Lung (tissue), 12 donors: ENCODE data around the gene GADD45B. TPM values are rescaled to one million over a fixed set of nuclear protein-coding genes. Genes with fewer than 3 reads are reported as not detected.

Experiments
- ATAC-seq: fragments of 200-7000 bp; cut with Tn5 transposase; one replicate; pipeline ENCODE4 v1.9.1; 2020; ENCODE audit warnings: moderate number of reproducible peaks; ENCODE audit not compliant: insufficient read depth, low FRiP score
- DNase-seq, 3 donors: peaks; one replicate each; pipeline ENCODE4 v3.0.0-alpha.2; 2013 to 2017
- H3K27ac ChIP-seq, 2 donors: one replicate each; pipeline ENCODE4 v1.5.1; 2013; ENCODE audit warnings: mild to moderate bottlenecking in 2 of 2, moderate library complexity in 2 of 2, control low read depth in 1 of 2, inconsistent platforms in 1 of 2, low read depth in 1 of 2, low read length in 1 of 2
- H3K27me3 ChIP-seq, 3 donors: one replicate each; pipeline ENCODE4 v1.5.1; 2013; ENCODE audit warnings: low read length in 2 of 3; ENCODE audit not compliant: control insufficient read depth in 3 of 3, insufficient read depth in 3 of 3
- H3K36me3 ChIP-seq, 4 donors: one replicate each; pipeline ENCODE4 v1.5.1; 2013; ENCODE audit warnings: low read length in 4 of 4, mild to moderate bottlenecking in 1 of 4, moderate library complexity in 1 of 4; ENCODE audit not compliant: control insufficient read depth in 4 of 4, insufficient read depth in 4 of 4
- H3K4me1 ChIP-seq, 5 donors: one replicate each; pipeline ENCODE4 v1.5.1; 2013; ENCODE audit warnings: low read length in 5 of 5, mild to moderate bottlenecking in 2 of 5, moderate library complexity in 1 of 5; ENCODE audit not compliant: control insufficient read depth in 5 of 5, insufficient read depth in 5 of 5
- H3K4me3 ChIP-seq: one replicate; pipeline ENCODE4 v1.5.1; 2013; ENCODE audit warnings: mild to moderate bottlenecking, control low read depth, moderate library complexity
- H3K9ac ChIP-seq, 2 donors: one replicate each; pipeline ENCODE4 v1.5.1; 2013; ENCODE audit warnings: low read length in 2 of 2, control low read depth in 1 of 2; ENCODE audit not compliant: insufficient read depth in 1 of 2
- H3K9me3 ChIP-seq, 4 donors: one replicate each; pipeline ENCODE4 v1.5.1; 2013; ENCODE audit warnings: low read length in 3 of 4, mild to moderate bottlenecking in 1 of 4, moderate library complexity in 1 of 4; ENCODE audit not compliant: control insufficient read depth in 4 of 4, insufficient read depth in 3 of 4
- CTCF ChIP-seq: IDR thresholded peaks from 2 replicates; pipeline ENCODE4 v1.5.1; 2012; ENCODE audit warnings: mild to moderate bottlenecking; ENCODE audit errors: control extremely low read depth, extremely low read depth
- WGBS, 2 donors: extraction: QIAGEN DNeasy Blood & Tissue Kit; methylation state at CpG; one replicate each; pipeline ENCODE4 v1.1.7; 2013; 5-methylcytosine and 5-hydroxymethylcytosine counted together
- polyA plus RNA-seq, 2 donors: library from polyadenylated mRNA; stranded (reverse); fragments of 200-250 nt; gene quantifications; one replicate each; pipeline ENCODE4 v1.2.1, GENCODE V29; 2013
- total RNA-seq, 2 donors: library from RNA; depleted of rRNA in 1 of 2; stranded (reverse); fragments of >200 nt in 1 of 2; gene quantifications; one replicate each; pipeline ENCODE4 v1.2.1, GENCODE V29; 2014 to 2021
- donor health status: control.
- donor health status: control.
- donor health status: Bipolar disorder and iron deficiency.
- donor health status: healthy.
- donor health status: DM: yes; HTN: yes; CAD: no.

The GADD45B gene
- total and polyA plus RNA-seq, 4 donors = 81.0 to 405 (median 92.6) TPM

GRCh38 chr19:2495651-2496316, 19.9 kb downstream of the GADD45B start:
- ATAC-seq = no peak
- Histone ChIP-seq H3K9me3 (no peaks in the 10 kb centered on the region), H3K4me1 (peaks cover 0 to 27% (median 12%) of the 10 kb centered on the region in 5 donors), H3K36me3 (no peaks in the 10 kb centered on the region), H3K9ac (peak overlapping the region in 1 of 2 donors; percentile 11), H3K27ac (peak overlapping the region; percentile 44 to 87), H3K27me3 (no peaks in the 10 kb centered on the region), H3K4me3 (no peak overlapping the region)
- WGBS, 2 donors = 23 to 33% methylated on average over 14 to 16 of the region's 16 CpGs
- DNase-seq = peak in 2 of 3 donors; percentile 47 to 69
- TF ChIP-seq CTCF = no peak

GRCh38 chr19:2497186-2497585, 21.3 kb downstream of the GADD45B start:
- no peak for TF ChIP-seq CTCF
- H3K4me3 ChIP-seq = no peak overlapping the region
- H3K36me3 ChIP-seq = no peaks in the 10 kb centered on the region
- no peak overlapping the region for H3K27ac ChIP-seq
- no peak for ATAC-seq
- WGBS, 2 donors = 91 to 93% methylated on average over 10 of the region's 10 CpGs
- DNase-seq = no peak
- peaks cover 0 to 22% (median 12%) of the 10 kb centered on the region in 5 donors for H3K4me1 ChIP-seq
- H3K9me3 ChIP-seq = no peaks in the 10 kb centered on the region
- no peaks in the 10 kb centered on the region for H3K27me3 ChIP-seq
- no peak overlapping the region for H3K9ac ChIP-seq

- no peaks in the 10 kb centered on the region for H3K36me3 ChIP-seq
- no peak overlapping the region for H3K4me3 ChIP-seq
- H3K9me3 ChIP-seq = no peaks in the 10 kb centered on the region
- no peak overlapping the region for H3K27ac ChIP-seq
- H3K27me3 ChIP-seq = no peaks in the 10 kb centered on the region
- peaks cover 0 to 14% (median 3%) of the 10 kb centered on the region in 5 donors for H3K4me1 ChIP-seq
- ATAC-seq = no peak
- H3K9ac ChIP-seq = no peak overlapping the region
- no peak for DNase-seq
- WGBS, 2 donors = 93 to 98% methylated on average over 13 of the region's 13 CpGs
- no peak for TF ChIP-seq CTCF
Observed at GRCh38 chr19:2500156-2500555, 24.2 kb downstream of the GADD45B start.
